ENCODE data around the gene TMEM147. TPM values are rescaled to one million over a fixed set of nuclear protein-coding genes. Genes with fewer than 3 reads are reported as not detected.
A peak's percentile ranks its signal among the peaks of the same experiment; 100 is the strongest.

TMEM147 gene
- total and polyA plus RNA-seq, 2 experiments from 2014 or later = 129 to 214 TPM

DNA sequence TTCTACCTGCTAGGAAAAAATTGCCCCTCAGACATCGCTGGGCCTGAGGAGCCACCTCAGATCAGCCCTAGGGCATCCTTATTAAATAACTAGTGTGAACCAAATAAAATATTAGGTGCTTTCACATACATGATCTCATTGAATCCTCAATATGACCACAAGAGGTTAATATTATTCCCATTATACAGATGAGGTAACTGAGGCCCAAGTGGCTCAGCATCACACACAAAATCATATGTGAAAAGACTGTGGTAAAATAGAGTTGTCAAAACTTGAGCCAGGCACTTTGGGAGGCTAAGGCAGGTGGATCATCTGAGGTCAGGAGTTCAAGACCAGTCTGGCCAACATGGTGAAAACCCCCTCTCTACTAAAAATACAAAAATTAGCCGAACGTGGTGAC is 29.1 kb upstream of the TMEM147 start:
- Histone ChIP-seq H3K79me2 (ENCODE audit: insufficient read depth) (no peaks in the 10 kb centered on the region), H3K9ac (no peak overlapping the region), H2AFZ (no peak overlapping the region), H3K27ac (no peak overlapping the region), H3K36me3 (ENCODE audit: low read depth) (no peaks in the 10 kb centered on the region), H3K27me3 (replicated peaks; ENCODE audit: insufficient read depth) (no peaks in the 10 kb centered on the region), H3K4me3 (no peak overlapping the region), H3K4me2 (ENCODE audit: unreplicated experiment) (no peak overlapping the region), H4K20me1 (ENCODE audit: insufficient read depth) (no peaks in the 10 kb centered on the region), H3K9me3 (ENCODE audit: low read depth) (no peaks in the 10 kb centered on the region), H3K4me1 (ENCODE audit: insufficient read depth) (peaks cover 26% of the 10 kb centered on the region), H3K9me2 (ENCODE audit: insufficient read depth) (no peaks in the 10 kb centered on the region), H3F3A (ENCODE audit: insufficient read depth) (peaks cover 12% of the 10 kb centered on the region; the same call in 1 of the 2 replicates)
- in situ Hi-C loops (cut with MboI) = no loop called here
- WGBS, 2 experiments (ENCODE audit: low coverage in 1 of 2, low lambda C conversion rate in 2 of 2, missing lambda C conversion rate in 2 of 2) = 94 to 97% methylated on average over 3 of the region's 3 CpGs
- no peak for DNase-seq
- TF ChIP-seq EZH2phosphoT487 (IDR thresholded peaks at IDR 0.05; ENCODE audit: insufficient read depth, low read depth) (no peak), EZH2 (IDR thresholded peaks at IDR 0.05; ENCODE audit: insufficient read depth, poor library complexity, severe bottlenecking) (no peak)

DNA sequence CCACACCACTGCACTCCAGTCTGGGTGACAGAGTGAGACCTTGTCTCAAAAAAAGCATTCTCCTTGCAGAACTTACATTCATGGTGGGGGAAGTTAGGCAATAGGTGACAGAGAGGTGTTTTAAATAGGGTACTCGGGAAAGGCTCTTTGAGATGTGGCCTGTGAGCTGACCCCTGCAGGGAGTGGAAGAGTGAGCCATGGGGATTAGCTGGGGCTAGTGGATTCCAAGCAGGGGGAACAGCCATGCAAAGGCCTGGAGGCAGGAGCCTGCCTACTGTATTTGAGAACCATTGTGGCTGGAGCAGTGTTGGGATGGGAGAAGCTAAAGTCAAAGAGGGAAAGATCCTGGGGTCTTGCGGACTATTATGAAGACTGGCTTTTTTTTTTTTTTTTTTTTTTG is 28.1 kb upstream of the TMEM147 start:
- Histone ChIP-seq H3K4me1 (ENCODE audit: insufficient read depth) (peaks cover 26% of the 10 kb centered on the region), H3K4me3 (no peak overlapping the region), H2AFZ (no peak overlapping the region), H3K9ac (no peak overlapping the region), H3K36me3 (ENCODE audit: low read depth) (no peaks in the 10 kb centered on the region), H3K9me2 (ENCODE audit: insufficient read depth) (no peaks in the 10 kb centered on the region), H4K20me1 (ENCODE audit: insufficient read depth) (no peaks in the 10 kb centered on the region), H3K27ac (no peak overlapping the region), H3K9me3 (ENCODE audit: low read depth) (no peaks in the 10 kb centered on the region), H3K27me3 (replicated peaks; ENCODE audit: insufficient read depth) (no peaks in the 10 kb centered on the region), H3F3A (ENCODE audit: insufficient read depth) (peaks cover 12% of the 10 kb centered on the region; the same call in 1 of the 2 replicates), H3K4me2 (ENCODE audit: unreplicated experiment) (no peak overlapping the region), H3K79me2 (ENCODE audit: insufficient read depth) (no peaks in the 10 kb centered on the region)
- 95 to 98% methylated on average over 2 of the region's 2 CpGs for WGBS, 2 experiments (ENCODE audit: low coverage in 1 of 2, low lambda C conversion rate in 2 of 2, missing lambda C conversion rate in 2 of 2)
- in situ Hi-C loops (cut with MboI) = no loop called here
- TF ChIP-seq EZH2 (IDR thresholded peaks at IDR 0.05; ENCODE audit: insufficient read depth, poor library complexity, severe bottlenecking) (no peak), EZH2phosphoT487 (IDR thresholded peaks at IDR 0.05; ENCODE audit: insufficient read depth, low read depth) (no peak)
- no peak for DNase-seq

DNA sequence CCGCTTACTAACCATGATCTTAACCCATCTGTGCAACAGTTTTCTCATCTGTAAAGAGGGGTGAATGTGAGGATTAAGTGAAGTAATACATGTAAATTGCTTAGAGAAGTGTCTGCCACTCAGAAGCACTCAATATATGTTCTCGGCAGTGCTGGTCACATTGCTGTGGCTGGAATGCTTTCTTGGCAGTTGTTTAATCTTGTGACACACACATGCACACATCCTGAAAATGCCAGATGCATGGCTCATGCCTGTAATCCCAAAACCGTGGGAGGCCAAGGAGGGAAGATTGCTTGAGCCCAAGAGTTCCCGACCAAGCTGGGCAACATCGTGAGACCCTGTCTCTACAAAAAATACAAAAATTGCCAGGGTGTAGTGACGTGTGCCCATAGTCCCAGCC is 27.1 kb upstream of the TMEM147 start:
- peak overlapping the region; percentile 21 for H3K4me3 ChIP-seq

DNA sequence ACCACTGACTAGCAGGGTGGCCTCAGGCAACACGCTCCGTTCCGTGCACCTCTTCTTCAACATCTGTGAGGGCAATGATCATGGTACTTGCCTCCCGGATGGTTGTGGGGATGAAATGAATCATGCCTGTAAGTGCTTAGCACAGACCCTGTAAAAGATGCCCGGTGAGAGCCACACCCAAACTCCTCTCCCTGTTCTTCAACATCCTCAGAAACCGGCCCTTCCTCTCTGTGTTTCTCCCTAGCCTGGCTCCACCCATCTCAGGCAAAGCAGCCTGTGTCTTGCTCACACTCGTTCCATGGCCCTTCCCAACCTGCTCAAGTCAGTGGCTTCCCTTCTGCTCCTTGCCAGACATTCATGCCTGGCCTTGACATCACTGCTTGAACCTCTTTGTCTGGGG is 26.1 kb upstream of the TMEM147 start:
- Histone ChIP-seq H3K9me2 (ENCODE audit: insufficient read depth) (no peaks in the 10 kb centered on the region), H3K79me2 (ENCODE audit: insufficient read depth) (no peaks in the 10 kb centered on the region), H3K4me2 (ENCODE audit: unreplicated experiment) (peak overlapping the region; percentile 13), H4K20me1 (ENCODE audit: insufficient read depth) (no peaks in the 10 kb centered on the region), H3K27ac (peak overlapping the region; percentile 88), H3K27me3 (replicated peaks; ENCODE audit: insufficient read depth) (no peaks in the 10 kb centered on the region), H2AFZ (peak overlapping the region; percentile 61), H3K4me3 (no peak overlapping the region), H3K36me3 (ENCODE audit: low read depth) (no peaks in the 10 kb centered on the region), H3K9me3 (ENCODE audit: low read depth) (no peaks in the 10 kb centered on the region), H3K4me1 (ENCODE audit: insufficient read depth) (peaks cover 21% of the 10 kb centered on the region), H3K9ac (peak overlapping the region; percentile 65; the same call in 1 of the 2 replicates), H3F3A (ENCODE audit: insufficient read depth) (peaks cover 12% of the 10 kb centered on the region; the same call in 1 of the 2 replicates)
- WGBS, 2 experiments (ENCODE audit: low coverage in 1 of 2, low lambda C conversion rate in 2 of 2, missing lambda C conversion rate in 2 of 2) = 11 to 13% methylated on average over 7 of the region's 7 CpGs
- TF ChIP-seq EZH2phosphoT487 (IDR thresholded peaks at IDR 0.05; ENCODE audit: insufficient read depth, low read depth) = no peak
- no peak for TF ChIP-seq EZH2 (IDR thresholded peaks at IDR 0.05; ENCODE audit: insufficient read depth, poor library complexity, severe bottlenecking)
- DNase-seq = peak; percentile 78
- in situ Hi-C loops (cut with MboI) = no loop called here

More for the DNA sequence above, 27.1 kb upstream of the TMEM147 start:
- Histone ChIP-seq H3F3A (ENCODE audit: insufficient read depth) (peaks cover 12% of the 10 kb centered on the region; the same call in 1 of the 2 replicates), H3K4me1 (ENCODE audit: insufficient read depth) (peaks cover 26% of the 10 kb centered on the region), H3K4me2 (ENCODE audit: unreplicated experiment) (peak overlapping the region; percentile 50), H3K36me3 (ENCODE audit: low read depth) (no peaks in the 10 kb centered on the region), H2AFZ (peak overlapping the region; percentile 27; the same call in 1 of the 2 replicates), H4K20me1 (ENCODE audit: insufficient read depth) (no peaks in the 10 kb centered on the region), H3K27me3 (replicated peaks; ENCODE audit: insufficient read depth) (no peaks in the 10 kb centered on the region), H3K27ac (peak overlapping the region; percentile 88), H3K9me2 (ENCODE audit: insufficient read depth) (no peaks in the 10 kb centered on the region), H3K9ac (peak overlapping the region; percentile 65), H3K9me3 (ENCODE audit: low read depth) (no peaks in the 10 kb centered on the region), H3K79me2 (ENCODE audit: insufficient read depth) (no peaks in the 10 kb centered on the region)
- DNase-seq = peak; percentile 98
- in situ Hi-C loops (cut with MboI) = no loop called here
- 3 to 4% methylated on average over 6 of the region's 6 CpGs for WGBS, 2 experiments (ENCODE audit: low coverage in 1 of 2, low lambda C conversion rate in 2 of 2, missing lambda C conversion rate in 2 of 2)
- TF ChIP-seq EZH2phosphoT487 (IDR thresholded peaks at IDR 0.05; ENCODE audit: insufficient read depth, low read depth) = no peak
- no peak for TF ChIP-seq EZH2 (IDR thresholded peaks at IDR 0.05; ENCODE audit: insufficient read depth, poor library complexity, severe bottlenecking)
